DOHH2 (cell line): ENCODE results near the gene WDFY3.

Experiments used
- H3F3A ChIP-seq: fragments of 200-600 bp; sonication (generic), shearing (Covaris generic); 2 replicates; pipeline ENCODE4 v1.6.0; 2016; ENCODE audit warnings: antibody characterized with exemption, mild to moderate bottlenecking; ENCODE audit not compliant: control insufficient read depth, insufficient read depth
- H3K27ac ChIP-seq: fragments of 200-600 bp; sonication (generic); 2 replicates; pipeline ENCODE4 v1.5.1; 2014; ENCODE audit warnings: low read depth, mild to moderate bottlenecking, low read length, moderate library complexity
- H3K27me3 ChIP-seq: fragments of 200-600 bp; sonication (generic); 2 replicates; pipeline ENCODE4 v1.6.1; 2014; ENCODE audit warnings: mild to moderate bottlenecking, low read length, mixed read lengths; ENCODE audit not compliant: control insufficient read depth
- H3K36me3 ChIP-seq: fragments of 200-600 bp; sonication (generic); 2 replicates; pipeline ENCODE4 v1.6.1; 2014; ENCODE audit warnings: mild to moderate bottlenecking, low read length, moderate library complexity, mixed read lengths; ENCODE audit not compliant: control insufficient read depth
- H3K4me1 ChIP-seq: fragments of 200-600 bp; sonication (generic); 2 replicates; pipeline ENCODE4 v1.6.1; 2014; ENCODE audit warnings: mild to moderate bottlenecking, low read length, mixed read lengths; ENCODE audit not compliant: control insufficient read depth
- H3K4me2 ChIP-seq: fragments of 200-600 bp; sonication (generic); 2 replicates; pipeline ENCODE4 v1.6.0; 2014; ENCODE audit warnings: mild to moderate bottlenecking, low read length, moderate library complexity
- H3K4me3 ChIP-seq: fragments of 200-600 bp; sonication (generic); 2 replicates; pipeline ENCODE4 v1.5.1; 2014; ENCODE audit warnings: mild to moderate bottlenecking, low read length, mixed read lengths
- H3K79me2 ChIP-seq: fragments of 200-600 bp; sonication (generic); 2 replicates; pipeline ENCODE4 v1.6.1; 2014; ENCODE audit warnings: mild to moderate bottlenecking, low read length, mixed read lengths; ENCODE audit not compliant: control insufficient read depth
- H3K9me2 ChIP-seq: fragments of 200-600 bp; sonication (generic); replicated peaks from 2 replicates; pipeline ENCODE4 v1.6.1; 2014; ENCODE audit warnings: mild to moderate bottlenecking, low read length, mixed read lengths; ENCODE audit not compliant: control insufficient read depth
- H3K9me3 ChIP-seq: fragments of 200-600 bp; sonication (generic); 2 replicates; pipeline ENCODE4 v1.6.1; 2014; ENCODE audit warnings: antibody characterized with exemption, low read length, mixed read lengths; ENCODE audit not compliant: control insufficient read depth, insufficient read depth
- H4K20me1 ChIP-seq: fragments of 200-600 bp; sonication (generic); 2 replicates; pipeline ENCODE4 v1.6.0; 2014; ENCODE audit warnings: low read depth, mild to moderate bottlenecking, antibody characterized with exemption, low read length, moderate library complexity; ENCODE audit not compliant: control insufficient read depth, insufficient read depth
- CTCF ChIP-seq: fragments of 200-600 bp; sonication (generic); IDR thresholded peaks from one replicate; pipeline ENCODE4 v1.5.1; 2014; ENCODE audit warnings: antibody characterized with exemption, mild to moderate bottlenecking, low read depth, low read length; ENCODE audit not compliant: poor library complexity, severe bottlenecking
- EZH2phosphoT487 ChIP-seq: fragments of 200-600 bp; sonication (generic); IDR thresholded peaks from 2 replicates; pipeline ENCODE4 v1.6.1; 2017; ENCODE audit warnings: borderline replicate concordance, mild to moderate bottlenecking, antibody characterized with exemption, low read length, moderate library complexity, mixed read lengths

The WDFY3 gene

GRCh38 chr4:84995386-84995785, 28.9 kb upstream of the WDFY3 start:
- no peaks in the 10 kb centered on the region for H4K20me1 ChIP-seq
- no peaks in the 10 kb centered on the region for H3K27me3 ChIP-seq
- no peak overlapping the region for H3K27ac ChIP-seq
- H3K9me2 ChIP-seq, result no peaks in the 10 kb centered on the region
- H3K4me2 ChIP-seq, result no peak overlapping the region
- no peaks in the 10 kb centered on the region for H3K79me2 ChIP-seq
- H3K4me3 ChIP-seq, result no peak overlapping the region
- H3K9me3 ChIP-seq, result no peaks in the 10 kb centered on the region
- TF ChIP-seq CTCF, result no peak
- TF ChIP-seq EZH2phosphoT487, result no peak
- H3K36me3 ChIP-seq, result no peaks in the 10 kb centered on the region
- H3K4me1 ChIP-seq, result no peaks in the 10 kb centered on the region
- no peaks in the 10 kb centered on the region for H3F3A ChIP-seq

DNA sequence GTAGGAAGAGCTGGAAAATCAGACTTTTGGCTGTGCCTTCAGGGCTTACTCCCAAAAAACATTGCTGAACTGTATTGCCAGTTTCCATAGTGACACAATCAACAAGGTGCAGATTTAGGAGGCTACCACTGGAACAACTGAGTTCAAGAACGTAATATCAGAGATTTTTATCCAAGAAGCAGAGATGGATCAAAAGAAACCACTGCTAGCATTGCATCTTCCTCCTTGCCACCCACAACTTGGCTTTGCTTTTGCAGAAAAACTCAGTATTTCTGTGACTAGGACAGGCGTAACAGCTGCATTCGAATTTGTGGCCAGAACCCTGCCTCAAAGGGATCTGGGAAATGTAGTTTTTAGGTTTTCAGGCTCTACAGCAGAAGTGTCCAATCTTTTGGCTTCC, 27.8 kb upstream of the WDFY3 start:
- no peaks in the 10 kb centered on the region for H3K9me3 ChIP-seq
- no peak overlapping the region for H3K27ac ChIP-seq
- H4K20me1 ChIP-seq, result no peaks in the 10 kb centered on the region
- H3K4me2 ChIP-seq, result no peak overlapping the region
- no peaks in the 10 kb centered on the region for H3K4me1 ChIP-seq
- no peaks in the 10 kb centered on the region for H3K79me2 ChIP-seq
- H3K9me2 ChIP-seq, result no peaks in the 10 kb centered on the region
- no peak overlapping the region for H3K4me3 ChIP-seq
- H3F3A ChIP-seq, result no peaks in the 10 kb centered on the region
- TF ChIP-seq EZH2phosphoT487 (no peak), CTCF (no peak)
- no peaks in the 10 kb centered on the region for H3K36me3 ChIP-seq
- no peaks in the 10 kb centered on the region for H3K27me3 ChIP-seq

DNA sequence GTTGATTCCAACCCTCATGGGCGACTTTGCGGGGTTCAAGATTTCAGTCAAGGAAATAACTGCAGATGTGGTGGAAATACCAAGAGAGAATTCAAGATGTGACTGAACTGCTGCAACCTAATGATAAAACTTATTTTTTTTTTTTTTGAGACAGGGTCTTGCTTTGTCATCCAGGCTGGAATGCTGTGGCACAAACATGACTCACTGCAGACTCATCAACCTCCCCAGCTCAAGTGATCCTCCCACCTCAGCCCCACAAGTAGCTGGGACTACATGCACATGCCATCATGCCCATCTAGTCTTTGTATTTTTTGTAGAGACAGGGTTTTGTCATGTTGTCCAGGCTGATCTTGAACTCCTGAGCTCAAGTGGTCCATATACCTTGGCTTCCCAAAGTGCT, 19.5 kb upstream of the WDFY3 start:
- no peaks in the 10 kb centered on the region for H3F3A ChIP-seq
- TF ChIP-seq EZH2phosphoT487 (no peak), CTCF (no peak)

GRCh38 chr4:84977396-84977795, 10.9 kb upstream of the WDFY3 start:
- no peaks in the 10 kb centered on the region for H3K4me1 ChIP-seq
- H3K27ac ChIP-seq, result no peak overlapping the region
- no peak overlapping the region for H3K4me2 ChIP-seq
- no peaks in the 10 kb centered on the region for H3F3A ChIP-seq
- no peaks in the 10 kb centered on the region for H3K36me3 ChIP-seq
- no peaks in the 10 kb centered on the region for H3K9me3 ChIP-seq
- H3K4me3 ChIP-seq, result no peak overlapping the region
- H4K20me1 ChIP-seq, result no peaks in the 10 kb centered on the region
- H3K9me2 ChIP-seq, result no peaks in the 10 kb centered on the region
- TF ChIP-seq EZH2phosphoT487, result no peak
- TF ChIP-seq CTCF, result no peak
- no peaks in the 10 kb centered on the region for H3K79me2 ChIP-seq
- no peaks in the 10 kb centered on the region for H3K27me3 ChIP-seq

More for the DNA sequence above, 19.5 kb upstream of the WDFY3 start:
- H3K27me3 ChIP-seq, result no peaks in the 10 kb centered on the region
- no peak overlapping the region for H3K4me2 ChIP-seq
- no peaks in the 10 kb centered on the region for H3K79me2 ChIP-seq
- no peaks in the 10 kb centered on the region for H3K4me1 ChIP-seq
- H3K9me2 ChIP-seq, result no peaks in the 10 kb centered on the region
- no peak overlapping the region for H3K4me3 ChIP-seq
- H3K36me3 ChIP-seq, result no peaks in the 10 kb centered on the region
- no peaks in the 10 kb centered on the region for H3K9me3 ChIP-seq
- H4K20me1 ChIP-seq, result no peaks in the 10 kb centered on the region
- no peak overlapping the region for H3K27ac ChIP-seq
